OCI-LY1 (cell line): ENCODE measurements around the gene UTF1.

Experiments used
- H2AFZ ChIP-seq: fragments of 200-600 bp; sonication (generic), shearing (Covaris generic); 2 replicates; pipeline ENCODE4 v1.6.0; 2014; ENCODE audit warnings: antibody characterized with exemption, mild to moderate bottlenecking, low read length
- H3F3A ChIP-seq: fragments of 200-600 bp; sonication (generic), shearing (Covaris generic); 2 replicates; pipeline ENCODE4 v1.6.0; 2014; ENCODE audit warnings: mild to moderate bottlenecking, antibody characterized with exemption, low read length, moderate library complexity; ENCODE audit not compliant: insufficient read depth
- H3K27ac ChIP-seq: fragments of 200-600 bp; sonication (generic); 2 replicates; pipeline ENCODE4 v1.5.1; 2014; ENCODE audit warnings: low read length, mixed run types, mild to moderate bottlenecking, low read depth; ENCODE audit not compliant: poor library complexity, severe bottlenecking
- H3K27me3 ChIP-seq: fragments of 200-600 bp; sonication (generic); 2 replicates; pipeline ENCODE4 v1.6.0; 2014; ENCODE audit warnings: antibody characterized with exemption, mild to moderate bottlenecking, low read length, moderate library complexity; ENCODE audit not compliant: insufficient read depth
- H3K36me3 ChIP-seq: fragments of 200-600 bp; sonication (generic); 2 replicates; pipeline ENCODE4 v1.6.1; 2014; ENCODE audit warnings: mild to moderate bottlenecking, antibody characterized with exemption, low read length, moderate library complexity, mixed read lengths; ENCODE audit not compliant: insufficient read depth
- H3K4me1 ChIP-seq: fragments of 200-600 bp; sonication (generic); 2 replicates; pipeline ENCODE4 v1.5.1; 2014; ENCODE audit warnings: mild to moderate bottlenecking, low read length, moderate library complexity; ENCODE audit not compliant: insufficient read depth, severe bottlenecking
- H3K4me2 ChIP-seq: fragments of 200-600 bp; sonication (generic), shearing (Covaris generic); 2 replicates; pipeline ENCODE4 v1.6.1; 2014; ENCODE audit warnings: low read length
- H3K4me3 ChIP-seq: fragments of 200-600 bp; sonication (generic); 2 replicates; pipeline ENCODE4 v1.5.1; 2014; ENCODE audit warnings: low read length, low read depth, mild to moderate bottlenecking, mixed read lengths; ENCODE audit not compliant: poor library complexity, severe bottlenecking
- H3K79me2 ChIP-seq: fragments of 200-600 bp; shearing (Covaris generic); 2 replicates; pipeline ENCODE4 v1.6.1; 2016; ENCODE audit warnings: mixed run types, low read length, mixed read lengths; ENCODE audit not compliant: insufficient read depth
- H3K9ac ChIP-seq: fragments of 200-600 bp; sonication (generic), shearing (Covaris generic); 2 replicates; pipeline ENCODE4 v1.6.1; 2014; ENCODE audit warnings: mild to moderate bottlenecking, low read length, mixed read lengths
- H3K9me2 ChIP-seq: fragments of 200-600 bp; sonication (generic), shearing (Covaris generic); 2 replicates; pipeline ENCODE4 v1.6.1; 2014; ENCODE audit warnings: low read depth, mild to moderate bottlenecking, low read length, mixed read lengths
- H3K9me3 ChIP-seq: fragments of 200-600 bp; shearing (Covaris generic); 2 replicates; pipeline ENCODE4 v1.6.1; 2014; ENCODE audit warnings: low read length, mixed read lengths
- H4K20me1 ChIP-seq: fragments of 200-600 bp; sonication (generic), shearing (Covaris generic); 2 replicates; pipeline ENCODE4 v1.6.0; 2016; ENCODE audit warnings: mild to moderate bottlenecking, low read length; ENCODE audit not compliant: insufficient read depth
- EZH2 ChIP-seq: fragments of 200-600 bp; sonication (generic), shearing (Covaris generic); IDR thresholded peaks from 2 replicates; pipeline ENCODE4 v1.8.0; 2017; ENCODE audit warnings: borderline replicate concordance, mixed run types, mild to moderate bottlenecking, antibody characterized with exemption, low read length, moderate library complexity, mixed read lengths
- TF ChIP-seq, protein P1 (sequence below): fragments of 200-600 bp; sonication (generic), shearing (Covaris generic); IDR thresholded peaks from 2 replicates; pipeline ENCODE4 v1.5.1; 2017; ENCODE audit warnings: mild to moderate bottlenecking, antibody characterized with exemption, low read length, moderate library complexity, mixed read lengths

The UTF1 gene

DNA sequence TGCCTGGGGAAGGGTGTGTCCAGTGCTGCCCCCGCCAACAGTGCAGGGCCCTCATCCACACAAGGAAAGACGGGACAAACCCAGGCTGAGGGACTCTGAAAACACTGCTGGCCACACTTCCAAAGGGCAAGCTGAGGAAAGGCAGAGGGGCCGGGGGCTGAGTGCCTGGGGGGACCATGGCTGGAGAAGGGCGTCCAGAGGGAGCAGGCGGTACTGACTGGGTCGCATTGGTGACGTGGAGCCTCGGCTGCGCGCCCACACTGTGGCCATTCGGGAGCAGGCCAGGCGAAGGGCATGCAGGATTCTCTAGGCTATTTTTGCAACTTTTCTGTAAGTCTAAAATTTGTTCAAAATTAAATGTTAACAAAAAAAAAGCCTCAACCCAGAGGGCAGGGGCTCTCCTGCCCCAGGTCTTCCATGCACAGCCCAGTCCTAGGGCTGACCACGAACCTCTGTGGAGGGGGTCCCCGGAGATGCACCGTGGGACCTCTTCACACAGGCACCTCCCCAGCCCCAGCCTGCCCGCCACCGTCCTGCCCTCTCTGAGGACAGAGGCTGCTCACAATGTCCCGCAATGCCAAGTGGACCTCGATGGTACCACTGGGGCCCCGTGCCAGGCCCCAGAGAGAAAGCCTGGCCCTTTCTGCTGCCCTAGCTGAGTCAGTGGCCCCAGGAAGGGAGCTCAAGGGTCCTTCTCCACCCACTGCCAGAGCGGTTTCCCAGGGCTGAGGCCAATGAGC, 36.2 kb downstream of the UTF1 start:
- H3K9me3 ChIP-seq: no peaks in the 10 kb centered on the region
- H3K27ac ChIP-seq: no peak overlapping the region
- peaks cover 12% of the 10 kb centered on the region for H3K27me3 ChIP-seq
- no peak overlapping the region for H3K4me3 ChIP-seq
- no peak overlapping the region for H2AFZ ChIP-seq
- no peaks in the 10 kb centered on the region for H3K9me2 ChIP-seq
- peaks cover 5% of the 10 kb centered on the region for H3K4me1 ChIP-seq
- H3K9ac ChIP-seq: no peak overlapping the region
- no peaks in the 10 kb centered on the region for H3K36me3 ChIP-seq
- no peaks in the 10 kb centered on the region for H4K20me1 ChIP-seq
- H3K4me2 ChIP-seq: no peak overlapping the region
- H3F3A ChIP-seq: no peaks in the 10 kb centered on the region
- no peak for TF ChIP-seq EZH2
- TF ChIP-seq, protein P1, sequence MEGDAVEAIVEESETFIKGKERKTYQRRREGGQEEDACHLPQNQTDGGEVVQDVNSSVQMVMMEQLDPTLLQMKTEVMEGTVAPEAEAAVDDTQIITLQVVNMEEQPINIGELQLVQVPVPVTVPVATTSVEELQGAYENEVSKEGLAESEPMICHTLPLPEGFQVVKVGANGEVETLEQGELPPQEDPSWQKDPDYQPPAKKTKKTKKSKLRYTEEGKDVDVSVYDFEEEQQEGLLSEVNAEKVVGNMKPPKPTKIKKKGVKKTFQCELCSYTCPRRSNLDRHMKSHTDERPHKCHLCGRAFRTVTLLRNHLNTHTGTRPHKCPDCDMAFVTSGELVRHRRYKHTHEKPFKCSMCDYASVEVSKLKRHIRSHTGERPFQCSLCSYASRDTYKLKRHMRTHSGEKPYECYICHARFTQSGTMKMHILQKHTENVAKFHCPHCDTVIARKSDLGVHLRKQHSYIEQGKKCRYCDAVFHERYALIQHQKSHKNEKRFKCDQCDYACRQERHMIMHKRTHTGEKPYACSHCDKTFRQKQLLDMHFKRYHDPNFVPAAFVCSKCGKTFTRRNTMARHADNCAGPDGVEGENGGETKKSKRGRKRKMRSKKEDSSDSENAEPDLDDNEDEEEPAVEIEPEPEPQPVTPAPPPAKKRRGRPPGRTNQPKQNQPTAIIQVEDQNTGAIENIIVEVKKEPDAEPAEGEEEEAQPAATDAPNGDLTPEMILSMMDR: no peak
- H3K79me2 ChIP-seq: no peaks in the 10 kb centered on the region

DNA sequence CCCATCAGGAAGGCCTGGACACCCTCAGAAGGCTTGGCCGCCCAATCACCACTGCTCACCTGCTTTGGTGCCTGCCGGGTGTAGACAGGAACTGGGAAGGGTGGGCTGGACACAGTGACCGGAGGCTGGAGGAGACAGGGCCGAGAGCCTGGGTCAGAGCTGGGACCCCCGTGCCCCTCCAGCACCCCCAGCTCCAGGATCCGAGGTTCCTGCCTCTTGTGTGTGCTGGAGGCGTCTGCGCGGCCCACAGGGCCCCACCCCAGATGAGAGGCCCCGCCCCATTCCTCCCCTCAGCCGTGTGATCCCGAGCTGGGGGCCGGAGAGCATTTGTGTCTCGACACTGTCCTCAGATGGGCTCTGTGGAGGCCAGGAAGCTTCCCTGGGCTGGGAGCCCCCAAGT, 37.3 kb downstream of the UTF1 start:
- Histone ChIP-seq H4K20me1 (no peaks in the 10 kb centered on the region), H3K36me3 (no peaks in the 10 kb centered on the region), H3K9me3 (no peaks in the 10 kb centered on the region), H3K27ac (no peak overlapping the region), H3K4me3 (no peak overlapping the region), H3K79me2 (no peaks in the 10 kb centered on the region), H3K9ac (no peak overlapping the region), H3K9me2 (no peaks in the 10 kb centered on the region), H3K27me3 (peaks cover 12% of the 10 kb centered on the region), H3K4me1 (peaks cover under 1% of the 10 kb centered on the region), H2AFZ (no peak overlapping the region), H3K4me2 (no peak overlapping the region), H3F3A (no peaks in the 10 kb centered on the region)
- TF ChIP-seq, protein P1: no peak
- TF ChIP-seq EZH2: no peak

DNA sequence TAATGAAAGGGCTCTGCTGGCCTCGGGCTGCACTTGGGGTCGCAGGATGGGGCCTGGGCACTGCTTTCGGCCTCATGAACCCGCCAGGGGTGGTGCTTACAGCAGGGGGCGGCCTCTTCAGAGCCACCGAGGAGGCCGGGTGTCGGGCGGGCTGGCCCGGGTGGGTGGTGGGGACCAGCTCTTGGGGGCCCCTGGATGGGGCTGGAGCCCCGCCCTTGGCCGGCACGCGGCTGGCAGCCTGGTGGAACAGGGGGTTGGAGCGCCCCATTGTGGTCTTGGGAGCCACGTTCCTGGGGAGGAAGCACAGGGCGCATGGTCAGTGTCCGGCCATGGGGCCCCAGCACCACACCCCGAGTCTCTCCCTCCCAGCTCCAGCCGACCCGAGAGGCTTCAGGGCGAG, 37.8 kb downstream of the UTF1 start:
- no peaks in the 10 kb centered on the region for H3K36me3 ChIP-seq
- H3K27me3 ChIP-seq: peaks cover 8% of the 10 kb centered on the region; the same call in 1 of the 2 replicates
- no peak overlapping the region for H2AFZ ChIP-seq
- no peak overlapping the region for H3K4me3 ChIP-seq
- H3K9me3 ChIP-seq: no peaks in the 10 kb centered on the region
- H3K27ac ChIP-seq: no peak overlapping the region
- TF ChIP-seq, protein P1: no peak
- TF ChIP-seq EZH2: no peak
- H3K4me2 ChIP-seq: no peak overlapping the region
- no peaks in the 10 kb centered on the region for H3F3A ChIP-seq
- no peaks in the 10 kb centered on the region for H3K4me1 ChIP-seq
- H4K20me1 ChIP-seq: no peaks in the 10 kb centered on the region
- no peaks in the 10 kb centered on the region for H3K9me2 ChIP-seq
- H3K79me2 ChIP-seq: no peaks in the 10 kb centered on the region
- no peak overlapping the region for H3K9ac ChIP-seq
